IMR-90 (cell line): ENCODE results near the gene SRPRA. TPM values are rescaled to one million over a fixed set of nuclear protein-coding genes. Genes with fewer than 3 reads are reported as not detected.

Experiments
- ATAC-seq: fragments of 200-7000 bp; cut with Tn5 transposase; 2 replicates; pipeline ENCODE4 v1.9.1; 2020; ENCODE audit warnings: low read depth, mild to moderate bottlenecking, moderate library complexity
- BruUV-seq: library from RNA; stranded (reverse); fragments of 400-500 nt; replicated peaks from 2 replicates; lab custom pipeline; 2021; lab: Mats Ljungman, UMichigan
- CTCF ChIA-PET: fragments of 300-600 bp; formaldehyde crosslinking; extraction: SDS; loops from one replicate; lab custom pipeline; 2021; ENCODE audit warnings: antibody characterized with exemption; lab: Yijun Ruan, JAX
- POLR2A ChIA-PET: fragments of 300-600 bp; sonication (Branson Sonifier 250); formaldehyde crosslinking; loops from one replicate; lab custom pipeline; 2022; ENCODE audit warnings: antibody characterized with exemption; ENCODE audit not compliant: unreplicated experiment; lab: Charles Lee
- DNase-seq: peaks from one replicate; pipeline ENCODE4 v3.0.0; 2013
- H2AFZ ChIP-seq: replicated peaks from 2 replicates; pipeline ENCODE3; 2013; ENCODE audit warnings: low read length, mild to moderate bottlenecking; ENCODE audit not compliant: poor library complexity
- H2AK5ac ChIP-seq: 2 replicates; pipeline ENCODE4 v1.6.1; 2013; ENCODE audit warnings: low read depth, low read length, inconsistent platforms
- H2AK9ac ChIP-seq: replicated peaks from 2 replicates; pipeline ENCODE3; 2013; ENCODE audit warnings: mild to moderate bottlenecking, low read depth, low read length, moderate library complexity; ENCODE audit not compliant: poor library complexity
- H2BK120ac ChIP-seq: 2 replicates; pipeline ENCODE4 v1.6.1; 2013; ENCODE audit warnings: low read depth, low read length, inconsistent platforms
- H2BK15ac ChIP-seq: 3 replicates; pipeline ENCODE4 v1.6.1; 2013; ENCODE audit warnings: low read depth, low read length, inconsistent platforms
- H2BK20ac ChIP-seq: 2 replicates; pipeline ENCODE4 v1.6.1; 2013; ENCODE audit warnings: low read depth, mild to moderate bottlenecking, inconsistent platforms, low read length, moderate library complexity
- H2BK5ac ChIP-seq: 2 replicates; pipeline ENCODE4 v1.6.1; 2013; ENCODE audit warnings: mild to moderate bottlenecking, low read depth, low read length, inconsistent platforms; ENCODE audit not compliant: poor library complexity, severe bottlenecking
- H3K14ac ChIP-seq: replicated peaks from 2 replicates; pipeline ENCODE4 v1.6.1; 2013; ENCODE audit warnings: low read depth, low read length, inconsistent platforms
- H3K18ac ChIP-seq: 2 replicates; pipeline ENCODE4 v1.6.1; 2013; ENCODE audit warnings: low read depth, low read length, control low read depth
- H3K23ac ChIP-seq: 2 replicates; pipeline ENCODE4 v1.6.1; 2013; ENCODE audit warnings: low read depth, low read length, inconsistent platforms
- H3K27ac ChIP-seq: 2 replicates; pipeline ENCODE4 v1.5.1; 2013; ENCODE audit warnings: mild to moderate bottlenecking, control low read depth, low read length; ENCODE audit not compliant: insufficient read depth
- H3K27me3 ChIP-seq: 2 replicates; pipeline ENCODE4 v1.6.1; 2013; ENCODE audit warnings: low read length; ENCODE audit not compliant: control insufficient read depth, insufficient read depth
- H3K36me3 ChIP-seq: 2 replicates; pipeline ENCODE4 v1.6.1; 2013; ENCODE audit warnings: low read length, mixed read lengths; ENCODE audit not compliant: control insufficient read depth, insufficient read depth
- H3K4ac ChIP-seq: 2 replicates; pipeline ENCODE4 v1.6.1; 2013; ENCODE audit warnings: low read depth, low read length, inconsistent platforms
- H3K4me1 ChIP-seq: 2 replicates; pipeline ENCODE4 v1.6.1; 2013; ENCODE audit warnings: low read length, mixed read lengths; ENCODE audit not compliant: control insufficient read depth, insufficient read depth
- H3K4me2 ChIP-seq: 2 replicates; pipeline ENCODE4 v1.6.1; 2013; ENCODE audit warnings: low read depth, mild to moderate bottlenecking, control low read depth, low read length, moderate library complexity
- H3K4me3 ChIP-seq: 2 replicates; pipeline ENCODE4 v1.5.1; 2013; ENCODE audit warnings: low read depth, mild to moderate bottlenecking, control low read depth, low read length, moderate library complexity; ENCODE audit not compliant: insufficient read depth
- H3K56ac ChIP-seq: 2 replicates; pipeline ENCODE4 v1.6.1; 2013; ENCODE audit warnings: low read length, inconsistent platforms; ENCODE audit not compliant: insufficient read depth; ENCODE audit errors: extremely low read depth
- H3K79me1 ChIP-seq, 2 experiments: 2 replicates each; pipeline ENCODE4 v1.6.1; 2013; ENCODE audit warnings: low read length in 2 of 2, inconsistent platforms in 1 of 2, low read depth in 1 of 2
- H3K9ac ChIP-seq: 2 replicates; pipeline ENCODE4 v1.6.1; 2013; ENCODE audit warnings: low read depth, low read length, control low read depth
- H3K9me1 ChIP-seq: 2 replicates; pipeline ENCODE4 v1.6.1; 2013; ENCODE audit warnings: low read length, inconsistent platforms; ENCODE audit not compliant: insufficient read depth
- H3K9me3 ChIP-seq: 2 replicates; pipeline ENCODE4 v1.6.1; 2013; ENCODE audit warnings: low read length; ENCODE audit not compliant: control insufficient read depth, insufficient read depth
- H4K20me1 ChIP-seq: 2 replicates; pipeline ENCODE4 v1.6.1; 2013; ENCODE audit warnings: low read length, inconsistent platforms; ENCODE audit not compliant: insufficient read depth
- H4K5ac ChIP-seq: 2 replicates; pipeline ENCODE4 v1.6.1; 2013; ENCODE audit warnings: mild to moderate bottlenecking, low read depth, low read length, control low read depth
- H4K8ac ChIP-seq, 2 experiments: 2 replicates each; pipeline ENCODE4 v1.6.1; 2013; ENCODE audit warnings: low read depth in 2 of 2, low read length in 2 of 2, control low read depth in 1 of 2, inconsistent platforms in 1 of 2
- H4K91ac ChIP-seq: 2 replicates; pipeline ENCODE4 v1.6.1; 2013; ENCODE audit warnings: low read depth, low read length, inconsistent platforms; ENCODE audit not compliant: insufficient read depth
- BHLHE40 ChIP-seq: fragments of 150-350 bp; IDR thresholded peaks from 2 replicates; pipeline ENCODE4 v1.6.1; 2016; ENCODE audit warnings: mild to moderate bottlenecking, low read depth, low read length
- CEBPB ChIP-seq: IDR thresholded peaks from 2 replicates; pipeline ENCODE4 v1.6.1; 2012; ENCODE audit warnings: low read depth, low read length, improper control_type of control experiment
- CHD1 ChIP-seq: IDR thresholded peaks from 2 replicates; pipeline ENCODE4 v1.6.1; 2012; ENCODE audit warnings: low read depth, low read length, improper control_type of control experiment
- ELK1 ChIP-seq: fragments of 150-350 bp; IDR thresholded peaks from 2 replicates; pipeline ENCODE4 v1.6.1; 2016; ENCODE audit warnings: low read depth, mild to moderate bottlenecking, low read length, moderate library complexity, borderline replicate concordance
- FOS ChIP-seq: fragments of 150-350 bp; IDR thresholded peaks from 2 replicates; pipeline ENCODE4 v1.6.1; 2016; ENCODE audit warnings: low read depth, low read length
- MAFK ChIP-seq: IDR thresholded peaks from 2 replicates; pipeline ENCODE4 v1.6.1; 2012; ENCODE audit warnings: low read depth, low read length, improper control_type of control experiment
- MAZ ChIP-seq: IDR thresholded peaks from 2 replicates; pipeline ENCODE4 v1.6.1; 2012; ENCODE audit warnings: low read depth, mild to moderate bottlenecking, low read length, improper control_type of control experiment, moderate library complexity, borderline replicate concordance
- MXI1 ChIP-seq: IDR thresholded peaks from 2 replicates; pipeline ENCODE4 v1.6.1; 2012; ENCODE audit warnings: low read depth, mild to moderate bottlenecking, low read length, moderate library complexity, borderline replicate concordance
- NFE2L2 ChIP-seq: fragments of 150-350 bp; IDR thresholded peaks from 2 replicates; pipeline ENCODE4 v1.6.1; 2016; ENCODE audit warnings: low read depth, mild to moderate bottlenecking, low read length
- POLR2A ChIP-seq: IDR thresholded peaks from 2 replicates; pipeline ENCODE4 v1.6.1; 2012; ENCODE audit warnings: mild to moderate bottlenecking, low read depth, low read length
- RAD21 ChIP-seq: IDR thresholded peaks from 2 replicates; pipeline ENCODE4 v1.6.1; 2012; ENCODE audit warnings: low read length, improper control_type of control experiment
- RCOR1 ChIP-seq: IDR thresholded peaks from 2 replicates; pipeline ENCODE4 v1.6.1; 2012; ENCODE audit warnings: mild to moderate bottlenecking, low read length, improper control_type of control experiment; ENCODE audit not compliant: insufficient replicate concordance
- RFX5 ChIP-seq: IDR thresholded peaks from 2 replicates; pipeline ENCODE4 v1.8.0; 2012; ENCODE audit warnings: low read depth, mild to moderate bottlenecking, low read length, moderate library complexity
- SMC3 ChIP-seq: fragments of 150-350 bp; IDR thresholded peaks from 2 replicates; pipeline ENCODE4 v1.6.1; 2016; ENCODE audit warnings: low read depth, mild to moderate bottlenecking, antibody characterized with exemption, low read length, moderate library complexity
- USF2 ChIP-seq: fragments of 150-350 bp; IDR thresholded peaks from 2 replicates; pipeline ENCODE4 v1.6.1; 2017; ENCODE audit warnings: mild to moderate bottlenecking, antibody characterized with exemption, low read length, low read depth
- WGBS, 2 experiments: methylation state at CpG; one replicate each; pipeline versions ENCODE4 v1.1.5 to v1.1.7; 2013; ENCODE audit warnings: missing lambda C conversion rate in 2 of 2; ENCODE audit not compliant: insufficient read length in 1 of 2; ENCODE audit errors: extremely low coverage in 2 of 2; 5-methylcytosine and 5-hydroxymethylcytosine counted together
- dilution Hi-C: fragments of 300-500 bp; cut with HindIII; formaldehyde crosslinking; loops from one replicate; pipeline ENCODE4 v1.14.3; 2018; ENCODE audit warnings: low sequenced_read_pairs; ENCODE audit not compliant: unreplicated experiment
- in situ Hi-C: fragments of 300-500 bp; cut with MboI; formaldehyde crosslinking; loops from 3 replicates; pipeline ENCODE4 v1.14.3; 2019; ENCODE audit warnings: low sequenced_read_pairs, inconsistent platforms, mixed read lengths
- intact Hi-C: fragments of 100-400 bp; cut with micrococcal nuclease; formaldehyde crosslinking; loops from 2 replicates; pipeline ENCODE4 v1.10.0; 2022
- polyA plus RNA-seq, 3 experiments: library from polyadenylated mRNA; depleted of rRNA; stranded (reverse); fragments of >200 nt; gene quantifications; 2 replicates each; pipeline ENCODE4 v1.2.3, GENCODE V29; 2012; ENCODE audit warnings: low replicate concordance in 1 of 3
- total RNA-seq: library from RNA; depleted of rRNA; stranded (reverse); fragments of >200 nt; gene quantifications from 2 replicates; pipeline ENCODE4 v1.2.3, GENCODE V29; 2012

Gene SRPRA
- total and polyA plus RNA-seq, 2 of the 4 experiments (the other 2 are of a cell fraction) = 108 to 131 TPM

- Histone ChIP-seq H3K23ac (no peak overlapping the region), H3K9me1 (peaks cover 5% of the 10 kb centered on the region; the same call in 1 of the 2 replicates), H4K91ac (no peak overlapping the region), H2AFZ (no peak overlapping the region), H4K5ac (no peak overlapping the region), H2BK15ac (no peak overlapping the region), H3K14ac (no peak overlapping the region), H3K4me3 (no peak overlapping the region), H3K36me3 (peaks cover 17% of the 10 kb centered on the region), H3K27me3 (no peaks in the 10 kb centered on the region), H4K8ac (no peak overlapping the region), H2BK20ac (no peak overlapping the region), H2BK120ac (no peak overlapping the region), H3K4me2 (no peak overlapping the region), H3K9ac (no peak overlapping the region), H3K56ac (no peak overlapping the region), H4K20me1 (no peaks in the 10 kb centered on the region), H2AK9ac (no peak overlapping the region), H3K18ac (no peak overlapping the region), H3K27ac (no peak overlapping the region), H3K4ac (no peak overlapping the region), H3K79me1 (peaks cover 4 to 20% of the 10 kb centered on the region in 2 experiments; a peak in 3 of 4 replicates), H2AK5ac (no peak overlapping the region), H3K4me1 (peaks cover 3% of the 10 kb centered on the region; the same call in 1 of the 2 replicates), H3K9me3 (no peaks in the 10 kb centered on the region), H2BK5ac (no peak overlapping the region)
- DNase-seq (no peak), ATAC-seq (no peak)
- ChIA-PET CTCF (interaction anchor here (0.7 kb wide), 1 partner anchor 1347 kb away, joined by 3 read pairs; no protein-coding TSS in a partner anchor), POLR2A (interaction anchor here (0.6 kb wide), 1 partner anchor 68 kb away, joined by 3 read pairs; no protein-coding TSS in a partner anchor)
- TF ChIP-seq RAD21 (no peak), CHD1 (no peak), RFX5 (no peak), MAZ (no peak), SMC3 (no peak), BHLHE40 (no peak), MXI1 (no peak), RCOR1 (no peak), CEBPB (no peak), POLR2A (no peak), NFE2L2 (no peak), FOS (no peak), USF2 (no peak), ELK1 (no peak), MAFK (no peak)
- intact Hi-C loops = no loop called here
- no TSS peak for BruUV-seq
- dilution Hi-C loops = no loop called here
- in situ Hi-C loops = no loop called here
- 100% methylated on average over 2 of the region's 5 CpGs; no CpG with 5 or more reads in 1 of the 2 experiments for WGBS, 2 experiments
Measured at GRCh38 chr11:126280595-126280994, 11.9 kb upstream of the SRPRA start.
